GM19193 (cell line): ENCODE data around the gene NEK8.

ENCODE experiments used
- POLR2A ChIP-seq: IDR thresholded peaks from 4 replicates; pipeline ENCODE4 v1.6.1; 2011; ENCODE audit not compliant: insufficient read depth, insufficient read length; ENCODE audit errors: extremely low read depth

Gene NEK8

GRCh38 chr17:28760601-28761562 lies 32.3 kb downstream of the NEK8 start:
- TF ChIP-seq POLR2A = no peak

DNA sequence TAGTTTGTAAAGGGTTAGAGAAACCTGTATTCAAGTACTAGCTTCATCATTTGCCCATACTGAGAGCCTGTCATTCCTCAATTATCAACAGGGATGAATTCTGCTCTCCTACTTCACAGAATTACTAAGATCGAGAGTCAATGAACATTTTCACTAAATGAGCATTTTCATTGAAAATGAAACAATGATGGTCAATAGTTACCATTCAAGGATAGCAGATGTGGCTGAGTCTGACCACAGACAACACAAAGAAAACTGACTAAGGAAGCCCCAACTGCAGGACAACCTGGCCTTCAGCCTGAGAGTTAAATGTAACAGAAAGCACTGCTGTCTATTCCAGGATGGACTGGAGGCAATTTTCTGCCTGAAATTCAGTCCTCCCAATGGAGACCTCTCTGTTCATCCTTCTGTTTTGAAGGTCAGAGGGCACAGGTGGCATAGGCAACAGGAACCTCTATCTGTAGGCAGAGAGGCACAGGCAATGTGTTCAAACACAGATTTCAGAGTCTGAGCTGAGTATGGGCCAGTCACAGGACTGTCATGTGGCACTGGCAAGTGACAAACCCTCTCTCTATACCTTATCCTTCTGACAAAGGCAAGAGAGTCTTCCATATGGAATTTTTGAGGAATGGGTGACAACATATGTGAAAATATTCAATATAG lies 34.7 kb downstream of the NEK8 start:
- no peak for TF ChIP-seq POLR2A

DNA sequence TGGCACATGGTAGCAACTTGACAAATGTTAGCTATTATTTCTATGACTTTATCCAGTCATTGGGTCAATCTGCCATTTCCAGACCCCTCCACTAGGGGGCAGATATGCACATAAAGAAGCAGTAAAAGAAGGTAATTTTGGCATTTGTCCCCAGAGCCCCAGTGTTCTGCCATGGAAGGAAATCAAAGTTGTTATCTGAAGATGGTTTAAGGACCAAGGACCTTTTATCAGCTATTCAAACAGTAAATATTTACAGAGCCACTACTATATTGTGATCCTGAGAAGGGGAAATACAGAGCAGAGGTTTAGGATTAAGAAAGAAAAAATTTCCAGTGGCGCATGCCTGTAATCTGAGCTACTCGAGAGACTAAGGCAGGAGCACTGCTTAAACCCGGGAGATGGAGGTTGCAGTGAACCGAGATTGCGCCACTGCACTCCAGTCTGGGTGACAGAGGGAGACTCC lies 35.2 kb downstream of the NEK8 start:
- no peak for TF ChIP-seq POLR2A

- TF ChIP-seq POLR2A = no peak
Measured at GRCh38 chr17:28765038-28765437, 36.5 kb downstream of the NEK8 start.

GRCh38 chr17:28773736-28774135 lies 45.1 kb downstream of the NEK8 start:
- TF ChIP-seq POLR2A = no peak

DNA sequence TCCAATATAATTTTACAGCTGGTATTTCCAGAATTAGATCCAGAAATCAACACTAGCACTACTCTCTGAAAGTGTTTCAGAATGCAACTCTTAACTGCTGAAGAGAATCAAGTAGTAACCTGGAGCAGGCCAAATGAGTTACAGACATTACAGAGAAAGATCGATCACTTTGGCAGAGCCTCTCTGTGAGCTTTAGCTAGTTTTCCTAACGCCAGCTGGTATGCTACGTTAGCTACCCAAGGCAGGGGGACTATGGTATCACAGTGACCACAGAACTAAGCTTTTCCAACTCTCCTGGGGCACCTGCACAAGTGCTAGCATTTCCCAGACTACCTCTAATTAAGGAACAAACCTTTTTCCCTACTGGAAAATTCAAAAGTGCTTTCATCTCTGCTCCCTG lies 45.6 kb downstream of the NEK8 start:
- TF ChIP-seq POLR2A = no peak

- TF ChIP-seq POLR2A = no peak
Measured at GRCh38 chr17:28777178-28777577, 48.6 kb downstream of the NEK8 start.

GRCh38 chr17:28783161-28783560 lies 54.6 kb downstream of the NEK8 start:
- TF ChIP-seq POLR2A = no peak

DNA sequence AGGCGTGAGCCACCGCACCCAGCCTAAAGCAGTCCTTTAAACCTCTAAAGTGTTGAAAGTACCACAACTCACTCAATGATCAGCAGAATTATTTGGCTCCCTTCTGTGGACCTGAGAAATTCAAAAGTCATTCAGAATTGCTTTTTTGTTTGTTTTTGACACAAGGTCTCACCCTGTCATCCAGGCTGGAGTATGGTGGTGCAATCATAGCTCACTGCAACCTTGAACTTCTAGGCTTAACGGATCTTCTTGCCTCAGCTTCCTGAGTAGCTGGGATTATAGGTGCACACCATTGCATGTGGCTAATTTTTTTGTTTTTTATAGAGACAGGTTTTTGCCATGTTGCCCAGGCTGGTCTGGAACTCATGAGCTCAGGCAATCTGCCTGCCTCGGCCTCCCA lies 59.5 kb downstream of the NEK8 start:
- no peak for TF ChIP-seq POLR2A
